ENCODE measurements around the gene CTCF.
A peak's percentile ranks its signal among the peaks of the same experiment; 100 is the strongest.

The CTCF gene

DNA sequence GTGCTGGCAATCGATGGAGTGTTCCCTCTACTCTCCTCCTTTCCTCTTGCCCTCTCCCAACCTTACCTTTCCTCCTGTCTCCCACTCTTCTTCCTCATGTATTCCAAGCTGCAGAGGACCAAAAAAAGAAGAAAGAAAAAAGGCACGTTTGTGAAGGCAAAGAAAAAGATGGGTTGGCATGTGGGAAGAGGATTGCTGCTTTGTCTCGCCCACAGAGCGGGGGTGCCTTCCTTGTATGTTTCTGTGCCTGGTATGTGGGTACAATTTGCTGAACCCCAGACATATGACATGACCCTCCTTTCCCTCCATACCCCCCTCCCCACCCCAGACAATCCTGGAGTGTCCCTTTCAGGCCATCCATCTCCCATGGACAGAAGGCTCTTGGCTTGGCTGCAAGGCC is 13.1 kb upstream of the CTCF start:
- no peak for DNase-seq

DNA sequence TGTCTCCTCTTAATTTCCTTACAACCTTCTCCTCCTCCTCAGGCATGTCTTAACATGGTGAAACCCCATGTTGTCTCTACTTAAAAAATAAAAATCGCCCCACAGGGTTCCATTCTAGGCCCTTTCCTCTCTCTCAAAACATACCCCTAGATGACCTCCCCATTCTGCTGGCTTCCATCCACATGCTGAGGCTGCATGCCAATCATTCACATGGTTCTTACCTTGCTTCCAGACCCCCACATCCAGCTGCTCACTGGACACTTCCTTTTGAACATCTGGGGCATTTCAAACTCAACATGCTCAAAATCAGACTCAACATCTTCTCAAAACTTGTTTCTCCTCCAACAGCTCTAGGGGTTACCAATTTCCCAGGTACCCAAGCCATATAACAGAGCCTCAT is 12.4 kb upstream of the CTCF start:
- no peak for DNase-seq

- no peak for DNase-seq
Measured at GRCh38 chr16:67551091-67551490, 11.2 kb upstream of the CTCF start.

DNA sequence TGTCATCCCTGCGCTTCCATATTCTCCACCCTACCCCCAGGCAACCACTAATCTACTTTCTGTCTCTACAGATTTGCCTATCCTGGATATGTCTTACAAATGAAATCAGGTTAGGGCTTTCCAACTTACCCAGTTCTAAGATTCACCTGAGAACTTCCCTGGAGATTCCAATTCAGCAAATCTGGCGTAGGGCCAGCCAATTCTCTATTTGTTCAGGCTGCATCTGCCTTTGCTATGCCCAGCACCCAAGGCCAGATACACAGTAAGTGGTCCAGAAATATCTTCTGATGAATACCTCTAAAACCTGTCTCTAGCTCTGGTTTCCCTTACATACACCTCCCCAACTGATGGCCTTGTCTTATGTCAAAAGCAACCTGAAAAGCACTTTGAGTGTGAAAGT is 10.4 kb upstream of the CTCF start:
- no peak for DNase-seq

- no peak for DNase-seq
Measured at GRCh38 chr16:67552476-67552875, 9.8 kb upstream of the CTCF start.

GRCh38 chr16:67555795-67556212 is 6.5 kb upstream of the CTCF start:
- DNase-seq = peak; percentile 56

- no peak for DNase-seq
Measured at GRCh38 chr16:67558859-67559258, 3.5 kb upstream of the CTCF start.

GRCh38 chr16:67560827-67561342 is 1.4 kb upstream of the CTCF start:
- no peak for DNase-seq

DNA sequence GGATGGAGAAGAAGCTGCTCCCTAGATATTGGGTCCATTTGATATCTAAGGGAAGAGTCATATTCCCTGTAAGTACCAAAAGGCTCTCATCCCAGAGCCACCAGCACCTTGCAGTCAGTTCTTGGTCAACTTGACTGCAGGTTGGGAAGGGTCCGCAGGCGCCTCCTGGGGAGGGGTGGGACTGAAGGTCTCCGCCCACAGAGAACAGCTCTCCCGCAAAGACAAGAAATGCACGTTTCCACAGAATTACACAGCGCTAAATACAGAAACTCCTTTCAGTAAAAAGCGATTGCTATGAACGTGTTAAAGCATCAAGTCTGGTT is 864 bp upstream of the CTCF start:
- no peak for DNase-seq

DNA sequence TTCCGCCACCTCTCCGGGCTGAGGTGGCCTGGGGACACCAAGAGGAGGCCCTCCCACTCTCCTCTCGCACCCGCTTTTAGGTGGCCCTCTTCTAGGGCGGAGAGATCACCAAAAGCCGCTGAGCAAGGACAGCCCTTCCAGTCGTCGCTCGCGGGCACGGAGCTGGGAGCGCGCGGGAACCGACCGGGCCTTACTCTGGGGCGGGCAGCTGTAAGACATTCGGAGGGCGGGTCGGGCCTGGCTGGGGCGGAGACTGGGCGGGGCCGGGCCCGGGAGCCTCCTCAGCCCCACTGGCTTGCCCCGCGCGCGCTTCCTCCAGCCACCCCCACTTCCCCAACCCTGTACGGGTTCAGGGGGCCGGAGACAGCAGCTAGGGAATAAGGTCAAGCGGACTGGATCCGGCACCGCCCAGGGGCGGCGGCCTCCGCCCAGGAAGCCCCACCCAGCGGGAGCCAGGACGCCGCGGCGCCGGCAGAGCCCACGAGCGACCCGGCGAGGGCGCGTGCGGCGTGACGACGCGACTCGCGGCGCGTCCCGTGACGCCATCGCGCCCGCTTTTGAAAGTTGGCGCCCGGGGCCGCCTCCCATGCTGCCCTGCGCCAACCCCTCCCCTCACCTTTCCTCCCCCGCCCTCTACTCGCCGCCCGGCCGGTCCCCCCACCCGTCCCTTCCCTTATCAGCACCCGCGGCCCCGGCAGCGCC is 351 bp upstream of the CTCF start:
- peak; percentile 91 for DNase-seq

DNA sequence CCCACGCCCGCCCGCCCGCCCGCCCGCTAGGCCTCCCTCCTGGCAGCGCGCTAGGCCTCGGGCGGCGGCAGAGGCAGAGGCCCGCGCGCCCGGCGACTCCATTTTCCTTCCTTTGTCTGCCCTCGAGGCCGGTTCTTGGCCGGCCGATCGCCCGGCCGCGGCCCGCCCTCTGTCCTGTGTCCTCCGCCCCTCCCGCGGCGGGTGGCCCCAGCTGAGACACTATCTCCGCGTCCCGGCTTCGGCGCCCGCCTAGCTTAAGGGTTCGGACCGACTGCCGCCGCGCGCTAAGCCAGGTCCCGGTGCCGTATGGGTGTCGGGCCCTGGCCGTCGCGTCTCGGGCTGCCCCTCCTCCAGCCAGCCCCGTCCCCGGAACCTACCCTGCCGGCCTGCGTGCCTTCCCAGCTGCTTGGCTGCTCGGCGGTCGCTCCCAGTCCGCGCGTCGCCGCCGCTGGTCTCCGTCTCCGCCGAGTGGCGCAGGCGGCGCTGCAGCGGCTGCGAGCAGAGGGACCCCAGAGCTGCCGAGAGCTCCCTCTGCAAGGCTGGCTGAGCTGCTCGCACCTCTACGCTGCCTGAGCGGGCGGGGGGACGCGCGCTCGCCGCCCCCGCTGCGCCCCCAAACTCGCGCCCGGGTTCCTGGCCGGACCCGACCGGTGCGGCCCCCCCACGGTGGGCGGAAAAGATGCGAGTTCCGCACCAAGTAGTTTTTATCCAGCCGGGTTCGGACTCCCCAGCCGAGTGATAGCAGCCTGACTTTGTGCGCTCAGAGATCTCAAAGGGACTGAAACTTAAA is 787 bp downstream of the CTCF start:
- no peak for DNase-seq

- peak; percentile 34 for DNase-seq
Measured at GRCh38 chr16:67563708-67564468, 1.6 kb downstream of the CTCF start.

GRCh38 chr16:67565470-67566100 is 3.3 kb downstream of the CTCF start:
- no peak for DNase-seq

DNA sequence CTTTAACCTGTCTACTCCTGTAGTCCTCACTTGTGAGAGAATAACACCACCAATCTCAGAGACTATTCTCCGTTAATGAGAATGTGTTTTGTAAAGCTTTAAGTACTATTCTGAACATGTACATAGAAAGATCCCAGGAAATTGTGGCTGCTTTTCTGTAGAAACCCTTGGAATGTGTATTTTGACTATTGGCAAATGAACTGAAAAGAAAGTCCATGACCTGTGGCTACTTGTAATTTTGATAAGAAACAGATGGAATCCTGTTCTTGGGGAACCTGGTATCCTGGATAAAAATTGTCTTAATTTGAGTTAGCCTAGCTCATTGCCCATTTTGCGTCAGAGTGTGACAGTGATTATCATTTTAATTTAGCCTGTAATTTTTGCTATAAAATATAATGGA is 9.1 kb downstream of the CTCF start:
- DNase-seq = no peak

DNA sequence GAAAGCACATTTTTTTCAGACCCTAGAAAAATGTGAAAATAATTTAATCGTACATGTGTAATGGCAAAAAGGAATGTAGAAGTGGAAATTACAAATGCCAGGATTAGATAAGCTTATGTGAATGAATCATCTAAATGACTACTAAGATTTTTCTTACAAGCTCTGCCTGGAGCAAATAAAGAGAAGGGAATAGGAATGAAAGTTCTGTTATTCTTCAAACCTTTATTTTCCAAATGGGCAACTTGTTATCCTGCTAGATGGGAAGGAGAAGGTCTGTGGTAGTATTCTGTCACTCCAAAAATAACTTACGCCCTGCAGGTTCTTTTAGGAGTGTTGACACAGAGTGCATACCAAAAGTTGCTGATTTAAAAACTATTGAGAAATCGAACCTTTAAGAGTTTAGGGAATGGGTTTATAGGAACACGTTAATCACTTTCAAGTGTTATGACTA is 9.7 kb downstream of the CTCF start:
- DNase-seq = no peak

- no peak for DNase-seq
Measured at GRCh38 chr16:67579686-67580085, 17.4 kb downstream of the CTCF start.

DNA sequence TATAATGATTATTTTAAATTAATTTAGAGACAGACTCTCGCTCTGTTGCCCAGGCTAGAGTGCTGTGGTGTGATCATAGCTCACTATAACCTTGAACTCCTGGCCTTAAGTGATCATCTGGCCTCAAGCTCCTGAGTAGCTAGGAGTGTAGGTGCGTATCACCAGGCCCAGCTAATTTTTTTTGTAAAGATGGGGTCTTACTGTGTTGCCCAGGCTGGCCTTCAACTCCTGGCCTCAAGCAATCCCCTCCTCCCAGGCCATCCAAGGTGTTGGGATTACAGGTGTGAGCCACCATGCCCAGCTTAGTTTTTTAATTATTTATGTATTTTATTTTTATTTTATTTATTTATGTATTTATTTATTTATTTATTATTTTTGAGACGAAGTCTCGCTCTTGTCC is 17.9 kb downstream of the CTCF start:
- DNase-seq = no peak

DNA sequence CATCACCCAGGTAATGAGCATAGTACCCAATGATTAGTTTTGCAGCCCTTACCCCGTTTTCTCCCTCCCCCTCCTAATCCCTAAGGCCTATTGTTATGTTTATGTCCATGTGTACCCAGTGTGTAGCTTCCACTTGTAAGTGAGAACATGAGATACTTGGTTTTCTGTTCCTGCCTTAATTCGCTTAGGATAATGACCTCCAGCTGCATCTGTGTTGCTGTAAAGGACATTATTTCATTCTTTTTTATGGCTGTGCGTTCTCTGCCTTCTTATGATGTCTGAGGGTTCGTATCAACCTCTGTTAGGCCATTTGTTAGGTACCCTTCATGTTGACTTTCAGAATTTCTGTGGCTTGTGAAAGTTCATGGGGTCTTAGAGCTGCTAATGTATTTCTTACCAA is 31.0 kb downstream of the CTCF start:
- no peak for DNase-seq

DNA sequence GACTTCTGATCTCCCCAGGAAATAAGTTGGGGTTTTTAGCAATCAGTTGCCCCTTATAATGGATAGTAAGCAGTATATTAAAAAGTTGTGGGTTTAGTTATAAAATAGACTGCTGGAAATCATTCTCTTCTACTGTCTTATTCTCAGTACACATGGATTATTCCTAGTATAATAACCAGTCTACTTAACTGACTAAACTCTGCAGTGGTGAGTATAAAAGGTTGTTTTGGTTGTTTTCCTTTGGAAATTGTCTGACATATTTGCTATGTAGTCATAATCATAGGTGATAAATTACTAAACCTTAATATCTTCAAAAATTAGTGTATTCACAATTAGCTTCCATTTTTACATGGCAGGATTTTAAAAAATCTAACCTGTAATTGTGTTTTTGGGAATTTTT is 31.4 kb downstream of the CTCF start:
- no peak for DNase-seq

- DNase-seq = no peak
Measured at GRCh38 chr16:67594256-67594915, 32.1 kb downstream of the CTCF start.

DNA sequence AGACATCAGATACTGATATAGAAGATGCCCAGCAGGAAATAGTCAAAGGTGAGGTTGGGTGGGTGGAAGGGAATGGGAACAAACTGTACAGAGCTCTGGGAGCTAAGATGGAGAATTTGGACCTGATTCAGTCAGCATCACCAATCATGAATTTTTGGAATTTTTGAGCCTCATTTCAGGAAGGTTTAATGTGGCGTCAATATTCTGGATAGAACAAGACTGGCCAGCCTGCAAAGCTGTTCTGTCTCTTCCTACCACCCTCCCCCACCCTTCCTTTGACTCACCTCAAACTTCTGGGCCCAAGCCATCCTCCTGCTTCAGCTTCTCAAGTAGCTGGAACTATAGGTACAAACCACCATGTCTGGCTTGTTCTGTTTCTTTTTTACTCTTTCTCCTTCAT is 32.6 kb downstream of the CTCF start:
- no peak for DNase-seq

- DNase-seq = no peak
Measured at GRCh38 chr16:67598527-67598926, 36.2 kb downstream of the CTCF start.

- DNase-seq = no peak
Measured at GRCh38 chr16:67605641-67606040, 43.3 kb downstream of the CTCF start.
